CD4-positive, CD25-positive, alpha-beta regulatory T cell (primary cell): Measurements from ENCODE around the gene CEBPA. TPM values are rescaled to one million over a fixed set of nuclear protein-coding genes. Genes with fewer than 3 reads are reported as not detected.

ENCODE experiments used
- ATAC-seq, 2 donors: fragments of 150-1000 bp; cut with Tn5 transposase; one replicate each; pipeline ENCODE4 v1.10.0; 2021; ENCODE audit warnings: low read depth in 2 of 2, moderate number of reproducible peaks in 2 of 2, moderate library complexity in 1 of 2
- DNase-seq, 3 donors: peaks; one replicate each; pipeline versions ENCODE4 v3.0.0 to v3.0.0-alpha.2; 2012 to 2022; ENCODE audit warnings: mixed read lengths in 1 of 3
- H3K27ac ChIP-seq: one replicate; pipeline ENCODE4 v1.7.0; 2013; ENCODE audit warnings: mild to moderate bottlenecking, low read length; ENCODE audit not compliant: insufficient read depth, poor library complexity, severe bottlenecking
- H3K27me3 ChIP-seq: one replicate; pipeline ENCODE4 v1.7.0; 2013; ENCODE audit warnings: low read length; ENCODE audit not compliant: control insufficient read depth, insufficient read depth
- H3K36me3 ChIP-seq: one replicate; pipeline ENCODE4 v1.7.0; 2013; ENCODE audit warnings: mild to moderate bottlenecking, low read length, moderate library complexity; ENCODE audit not compliant: control insufficient read depth, insufficient read depth
- H3K4me1 ChIP-seq: 2 replicates; pipeline ENCODE4 v1.7.0; 2013; ENCODE audit warnings: mild to moderate bottlenecking, low read length; ENCODE audit not compliant: insufficient read depth, control insufficient read depth, poor library complexity, severe bottlenecking
- H3K4me3 ChIP-seq: one replicate; pipeline ENCODE4 v1.7.0; 2013; ENCODE audit warnings: low read depth, mild to moderate bottlenecking, low read length, moderate library complexity
- H3K9me3 ChIP-seq, 2 experiments: 1 replicate in 1 of 2; 2 replicates in 1 of 2; pipeline ENCODE4 v1.7.0; 2013; ENCODE audit warnings: low read length in 2 of 2, mild to moderate bottlenecking in 1 of 2, moderate library complexity in 1 of 2; ENCODE audit not compliant: control insufficient read depth in 2 of 2
- H3K27ac Mint-ChIP-seq, 3 donors: one replicate each; pipeline ENCODE4 v1.8.0; 2020 to 2022; ENCODE audit warnings: mild to moderate bottlenecking in 3 of 3, mixed read lengths in 3 of 3, moderate library complexity in 2 of 3
- H3K27me3 Mint-ChIP-seq: one replicate; pipeline ENCODE4 v1.8.0; 2022; ENCODE audit warnings: mild to moderate bottlenecking, mixed read lengths
- H3K36me3 Mint-ChIP-seq: one replicate; pipeline ENCODE4 v1.8.0; 2020; ENCODE audit warnings: mixed read lengths
- H3K4me1 Mint-ChIP-seq, 4 donors: one replicate each; pipeline ENCODE4 v1.8.0; 2020 to 2022; ENCODE audit warnings: mixed read lengths in 4 of 4, mild to moderate bottlenecking in 1 of 4
- H3K4me3 Mint-ChIP-seq, 4 donors: one replicate each; pipeline ENCODE4 v1.8.0; 2020 to 2022; ENCODE audit warnings: mild to moderate bottlenecking in 4 of 4, mixed read lengths in 4 of 4, moderate library complexity in 3 of 4
- H3K9me3 Mint-ChIP-seq, 7 donors: one replicate each; pipeline ENCODE4 v1.8.0; 2020 to 2022; ENCODE audit warnings: mixed read lengths in 7 of 7, mild to moderate bottlenecking in 3 of 7, moderate library complexity in 2 of 7
- polyA plus RNA-seq, 4 donors: library from polyadenylated mRNA; unstranded; fragments of 300-500 nt; fragmentation: Illumina TruSeq; gene quantifications; one replicate each; pipeline ENCODE4 v1.2.3, GENCODE V29; 2021
- total RNA-seq: library from RNA; stranded (reverse); gene quantifications from one replicate; pipeline ENCODE4 v1.2.3, GENCODE V29; 2022

CEBPA gene
- total and polyA plus RNA-seq, 5 donors from 2014 or later, result 0.72 to 3.8 (median 1.8) TPM

- Mint-ChIP-seq H3K36me3 (no peaks in the 10 kb centered on the region), H3K4me3 (peak overlapping the region in 3 of 4 donors; percentile 44 to 64 (median 64)), H3K4me1 (peaks cover 0 to 9% (median 4%) of the 10 kb centered on the region in 4 donors), H3K27me3 (peaks cover 50% of the 10 kb centered on the region), H3K9me3 (no peaks in the 10 kb centered on the region), H3K27ac (no peak overlapping the region)
- DNase-seq, result peak in 1 of 3 donors; percentile 14
- Histone ChIP-seq H3K27me3 (peaks cover 3% of the 10 kb centered on the region), H3K4me1 (peaks cover 24% of the 10 kb centered on the region), H3K27ac (no peak overlapping the region), H3K4me3 (no peak overlapping the region), H3K9me3 (no peaks in the 10 kb centered on the region), H3K36me3 (no peaks in the 10 kb centered on the region)
- ATAC-seq, result no peak
Observed at GRCh38 chr19:33302974-33303790, 848 bp upstream of the CEBPA start.

- H3K27ac Mint-ChIP-seq, result no peak overlapping the region
- H3K4me1 Mint-ChIP-seq, result peaks cover 0 to 9% (median 4%) of the 10 kb centered on the region in 4 donors
- peaks cover 24% of the 10 kb centered on the region for H3K4me1 ChIP-seq
- H3K36me3 ChIP-seq, result no peaks in the 10 kb centered on the region
- H3K27ac ChIP-seq, result no peak overlapping the region
- no peaks in the 10 kb centered on the region for H3K9me3 Mint-ChIP-seq
- H3K36me3 Mint-ChIP-seq, result no peaks in the 10 kb centered on the region
- H3K4me3 Mint-ChIP-seq, result no peak overlapping the region
- no peaks in the 10 kb centered on the region for H3K9me3 ChIP-seq
- DNase-seq, result no peak
- H3K4me3 ChIP-seq, result no peak overlapping the region
- peaks cover 43% of the 10 kb centered on the region for H3K27me3 Mint-ChIP-seq
- no peak for ATAC-seq
- H3K27me3 ChIP-seq, result peaks cover 3% of the 10 kb centered on the region
Observed at GRCh38 chr19:33301900-33302174, 497 bp downstream of the CEBPA start.

GRCh38 chr19:33301144-33301899 lies 1.0 kb downstream of the CEBPA start:
- no peak overlapping the region for H3K27ac ChIP-seq
- Mint-ChIP-seq H3K27me3 (peaks cover 37% of the 10 kb centered on the region), H3K27ac (no peak overlapping the region), H3K4me1 (peaks cover 0 to 9% (median 4%) of the 10 kb centered on the region in 4 donors), H3K9me3 (no peaks in the 10 kb centered on the region), H3K36me3 (no peaks in the 10 kb centered on the region), H3K4me3 (peak overlapping the region; percentile 15 to 73 (median 61))
- no peaks in the 10 kb centered on the region for H3K9me3 ChIP-seq
- H3K4me1 ChIP-seq, result peaks cover 24% of the 10 kb centered on the region
- H3K36me3 ChIP-seq, result no peaks in the 10 kb centered on the region
- DNase-seq, result no peak
- ATAC-seq, result no peak
- no peak overlapping the region for H3K4me3 ChIP-seq
- peaks cover 3% of the 10 kb centered on the region for H3K27me3 ChIP-seq

GRCh38 chr19:33300894-33301143 lies 1.5 kb downstream of the CEBPA start:
- Mint-ChIP-seq H3K27me3 (peaks cover 32% of the 10 kb centered on the region), H3K4me1 (peaks cover 0 to 9% (median 4%) of the 10 kb centered on the region in 4 donors), H3K27ac (no peak overlapping the region), H3K9me3 (no peaks in the 10 kb centered on the region), H3K36me3 (no peaks in the 10 kb centered on the region), H3K4me3 (peak overlapping the region; percentile 55 to 73 (median 63))
- no peak for DNase-seq
- Histone ChIP-seq H3K4me3 (no peak overlapping the region), H3K27ac (no peak overlapping the region), H3K9me3 (no peaks in the 10 kb centered on the region), H3K27me3 (peaks cover 3% of the 10 kb centered on the region), H3K36me3 (no peaks in the 10 kb centered on the region), H3K4me1 (peaks cover 24% of the 10 kb centered on the region)
- no peak for ATAC-seq

- Mint-ChIP-seq H3K36me3 (no peaks in the 10 kb centered on the region), H3K9me3 (no peaks in the 10 kb centered on the region), H3K27me3 (peaks cover 35% of the 10 kb centered on the region), H3K27ac (no peak overlapping the region), H3K4me1 (peaks cover 0 to 9% (median 4%) of the 10 kb centered on the region in 4 donors), H3K4me3 (peak overlapping the region; percentile 56 to 74 (median 72))
- no peak overlapping the region for H3K4me3 ChIP-seq
- no peaks in the 10 kb centered on the region for H3K36me3 ChIP-seq
- H3K4me1 ChIP-seq, result peaks cover 24% of the 10 kb centered on the region
- DNase-seq, result no peak
- no peaks in the 10 kb centered on the region for H3K9me3 ChIP-seq
- no peak overlapping the region for H3K27ac ChIP-seq
- H3K27me3 ChIP-seq, result peaks cover 3% of the 10 kb centered on the region
- no peak for ATAC-seq
Observed at GRCh38 chr19:33300009-33300893, 2.1 kb downstream of the CEBPA start.

- H3K36me3 ChIP-seq, result no peaks in the 10 kb centered on the region
- no peaks in the 10 kb centered on the region for H3K9me3 Mint-ChIP-seq
- H3K36me3 Mint-ChIP-seq, result no peaks in the 10 kb centered on the region
- H3K27ac Mint-ChIP-seq, result no peak overlapping the region
- H3K4me3 Mint-ChIP-seq, result peak overlapping the region in 3 of 4 donors; percentile 39 to 74 (median 60)
- H3K4me1 ChIP-seq, result peaks cover 24% of the 10 kb centered on the region
- peaks cover 3% of the 10 kb centered on the region for H3K27me3 ChIP-seq
- H3K4me1 Mint-ChIP-seq, result peaks cover 0 to 9% (median 4%) of the 10 kb centered on the region in 4 donors
- H3K4me3 ChIP-seq, result no peak overlapping the region
- ATAC-seq (no peak), DNase-seq (no peak)
- peaks cover 26% of the 10 kb centered on the region for H3K27me3 Mint-ChIP-seq
- no peak overlapping the region for H3K27ac ChIP-seq
- no peaks in the 10 kb centered on the region for H3K9me3 ChIP-seq
Observed at GRCh38 chr19:33299051-33299688, 3.2 kb downstream of the CEBPA start.

DNA sequence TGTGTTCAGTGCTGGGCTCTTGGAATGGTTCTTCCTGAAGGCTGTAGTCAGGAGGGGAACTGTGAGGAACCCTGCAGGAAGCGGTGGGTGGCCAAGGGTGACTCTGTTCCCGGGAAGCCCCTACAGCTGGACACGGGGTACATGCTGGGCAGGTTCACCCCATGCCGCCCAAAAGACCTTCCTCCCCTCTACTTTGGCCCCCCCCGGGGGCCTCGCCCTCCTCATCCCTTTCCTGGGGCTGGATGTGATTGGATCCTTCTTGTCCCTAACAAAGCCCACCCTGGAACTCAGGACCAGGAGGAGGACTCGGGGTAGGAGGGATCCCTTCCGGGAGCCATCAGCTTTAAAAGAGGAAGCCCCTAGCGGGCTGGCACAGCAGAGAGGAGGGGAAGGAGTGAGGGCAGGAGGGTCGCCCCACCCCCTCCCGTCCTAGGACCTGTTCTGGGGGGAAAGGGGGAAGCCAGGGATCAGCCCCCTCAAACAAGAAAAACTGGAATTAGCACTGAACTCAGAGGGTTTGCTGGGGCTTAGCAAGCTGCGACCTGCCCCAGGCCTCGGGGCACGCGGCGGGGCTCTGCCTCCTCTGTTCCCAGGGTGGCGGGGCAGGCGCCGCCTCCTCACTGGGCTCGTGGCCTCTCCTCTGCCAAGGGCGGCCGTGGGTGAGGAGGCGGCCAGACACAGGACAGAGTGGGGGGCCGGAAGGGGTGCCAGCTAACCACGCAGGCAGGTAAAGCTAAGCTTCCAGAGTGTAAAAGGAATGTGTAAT lies 4.0 kb downstream of the CEBPA start:
- no peak overlapping the region for H3K4me3 Mint-ChIP-seq
- no peak for ATAC-seq
- H3K4me1 Mint-ChIP-seq, result peaks cover 0 to 11% (median under 1%) of the 10 kb centered on the region in 4 donors

More for the DNA sequence above, 4.0 kb downstream of the CEBPA start:
- Mint-ChIP-seq H3K9me3 (no peaks in the 10 kb centered on the region), H3K27ac (no peak overlapping the region), H3K27me3 (peaks cover 23% of the 10 kb centered on the region), H3K36me3 (no peaks in the 10 kb centered on the region)
- Histone ChIP-seq H3K27ac (no peak overlapping the region), H3K36me3 (no peaks in the 10 kb centered on the region), H3K4me1 (peaks cover 17% of the 10 kb centered on the region), H3K27me3 (no peaks in the 10 kb centered on the region), H3K4me3 (no peak overlapping the region), H3K9me3 (no peaks in the 10 kb centered on the region)
- no peak for DNase-seq
